ENCODE data around the gene IFI44. TPM values are rescaled to one million over a fixed set of nuclear protein-coding genes. Genes with fewer than 3 reads are reported as not detected.

The IFI44 gene
- total RNA-seq, 1 donor from 2014 or later = 38.9 TPM

- ATAC-seq (peak; percentile 19), DNase-seq (ENCODE audit: low spot score) (no peak)
- intact Hi-C loops (cut with DNase I) = no loop called here
Observed at GRCh38 chr1:78645723-78646122, 3.9 kb upstream of the IFI44 start.

- intact Hi-C loops (cut with DNase I) = no loop called here
- DNase-seq (ENCODE audit: low spot score) (no peak), ATAC-seq (no peak)
Observed at GRCh38 chr1:78647238-78647637, 2.4 kb upstream of the IFI44 start.

- ATAC-seq = peak; percentile 65
- intact Hi-C loops (cut with DNase I) = no loop called here
Observed at GRCh38 chr1:78650114-78650660, 556 bp downstream of the IFI44 start.

GRCh38 chr1:78651241-78651640 is 1.6 kb downstream of the IFI44 start:
- ATAC-seq (peak; percentile 61), DNase-seq (ENCODE audit: low spot score) (peak; percentile 57)
- intact Hi-C loops (cut with DNase I) = no loop called here

More at GRCh38 chr1:78650114-78650660, 556 bp downstream of the IFI44 start:
- no peak for DNase-seq (ENCODE audit: low spot score)

GRCh38 chr1:78652019-78652560 is 2.5 kb downstream of the IFI44 start:
- intact Hi-C loops (cut with DNase I) = no loop called here
- DNase-seq (ENCODE audit: low spot score) = no peak
- ATAC-seq = no peak

GRCh38 chr1:78658901-78659300 is 9.3 kb downstream of the IFI44 start:
- intact Hi-C loops (cut with DNase I) = no loop called here
- ATAC-seq (no peak), DNase-seq (ENCODE audit: low spot score) (no peak)

- DNase-seq (ENCODE audit: low spot score) (no peak), ATAC-seq (no peak)
- intact Hi-C loops (cut with DNase I) = loop anchor here (2.0 kb wide), 1 partner anchor 61 kb away; no protein-coding TSS in a partner anchor
Observed at GRCh38 chr1:78663923-78664322, 14.3 kb downstream of the IFI44 start.

- no peak for DNase-seq (ENCODE audit: low spot score)
- intact Hi-C loops (cut with DNase I) = no loop called here
- no peak for ATAC-seq
Observed at GRCh38 chr1:78664763-78665162, 15.1 kb downstream of the IFI44 start.

GRCh38 chr1:78665809-78666208 is 16.2 kb downstream of the IFI44 start:
- intact Hi-C loops (cut with DNase I) = no loop called here
- ATAC-seq = no peak

GRCh38 chr1:78667939-78668338 is 18.3 kb downstream of the IFI44 start:
- intact Hi-C loops (cut with DNase I) = no loop called here
- ATAC-seq (no peak), DNase-seq (ENCODE audit: low spot score) (no peak)

More at GRCh38 chr1:78665809-78666208, 16.2 kb downstream of the IFI44 start:
- no peak for DNase-seq (ENCODE audit: low spot score)

GRCh38 chr1:78668427-78668826 is 18.8 kb downstream of the IFI44 start:
- ATAC-seq (no peak), DNase-seq (ENCODE audit: low spot score) (no peak)
- intact Hi-C loops (cut with DNase I) = no loop called here

- no peak for ATAC-seq
- intact Hi-C loops (cut with DNase I) = loop anchor here (10.0 kb wide), 1 partner anchor 58 kb away; no protein-coding TSS in a partner anchor
- DNase-seq (ENCODE audit: low spot score) = no peak
Observed at GRCh38 chr1:78672428-78672827, 22.8 kb downstream of the IFI44 start.

- intact Hi-C loops (cut with DNase I) = loop anchor here (10.0 kb wide), 1 partner anchor 58 kb away; no protein-coding TSS in a partner anchor
- ATAC-seq = no peak
- no peak for DNase-seq (ENCODE audit: low spot score)
Observed at GRCh38 chr1:78673120-78673519, 23.5 kb downstream of the IFI44 start.

- intact Hi-C loops (cut with DNase I) = loop anchor here (10.0 kb wide), 1 partner anchor 62 kb away; no protein-coding TSS in a partner anchor
- ATAC-seq = peak; percentile 66
- DNase-seq (ENCODE audit: low spot score) = peak; percentile 69
Observed at GRCh38 chr1:78676347-78676982, 26.8 kb downstream of the IFI44 start.

- DNase-seq (ENCODE audit: low spot score) (no peak), ATAC-seq (peak; percentile 48)
- intact Hi-C loops (cut with DNase I) = loop anchor here (10.0 kb wide), 1 partner anchor 62 kb away; no protein-coding TSS in a partner anchor
Observed at GRCh38 chr1:78676993-78677392, 27.4 kb downstream of the IFI44 start.

- DNase-seq (ENCODE audit: low spot score) = no peak
- intact Hi-C loops (cut with DNase I) = loop anchor here (10.0 kb wide), 1 partner anchor 63 kb away; no protein-coding TSS in a partner anchor
- ATAC-seq = no peak
Observed at GRCh38 chr1:78677788-78678187, 28.2 kb downstream of the IFI44 start.

GRCh38 chr1:78678324-78678723 is 28.7 kb downstream of the IFI44 start:
- ATAC-seq = no peak
- intact Hi-C loops (cut with DNase I) = loop anchor here (10.0 kb wide), 1 partner anchor 64 kb away; no protein-coding TSS in a partner anchor
- no peak for DNase-seq (ENCODE audit: low spot score)

- DNase-seq (ENCODE audit: low spot score) (no peak), ATAC-seq (no peak)
- intact Hi-C loops (cut with DNase I) = no loop called here
Observed at GRCh38 chr1:78681265-78681664, 31.6 kb downstream of the IFI44 start.

- DNase-seq (ENCODE audit: low spot score) (no peak), ATAC-seq (no peak)
- intact Hi-C loops (cut with DNase I) = no loop called here
Observed at GRCh38 chr1:78682496-78682895, 32.9 kb downstream of the IFI44 start.

- no peak for DNase-seq (ENCODE audit: low spot score)
- intact Hi-C loops (cut with DNase I) = no loop called here
Observed at GRCh38 chr1:78683079-78683478, 33.4 kb downstream of the IFI44 start.

More at GRCh38 chr1:78683079-78683478, 33.4 kb downstream of the IFI44 start:
- no peak for ATAC-seq
